CD4-positive, alpha-beta T cell (primary cell): ENCODE data around the gene CSTPP1. TPM values are rescaled to one million over a fixed set of nuclear protein-coding genes. Genes with fewer than 3 reads are reported as not detected.

Experiments
- ATAC-seq: fragments of 200-7000 bp; cut with Tn5 transposase; one replicate; pipeline ENCODE4 v1.10.0; 2022; ENCODE audit warnings: mild to moderate bottlenecking; ENCODE audit not compliant: poor library complexity
- CTCF ChIA-PET: fragments of 350-600 bp; sonication (Branson Sonifier 250); formaldehyde crosslinking; loops from one replicate; lab custom pipeline; 2021; ENCODE audit warnings: antibody characterized with exemption, inconsistent platforms; lab: Charles Lee
- POLR2A ChIA-PET: fragments of 350-600 bp; sonication (Branson Sonifier 250); formaldehyde crosslinking; loops from one replicate; lab custom pipeline; 2021; ENCODE audit warnings: antibody characterized with exemption, inconsistent platforms; lab: Charles Lee
- DNase-seq, 14 experiments: peaks; one replicate each; pipeline ENCODE4 v3.0.0-alpha.2; 2013 to 2020; ENCODE audit warnings: mixed read lengths in 2 of 14
- H3K27ac ChIP-seq, 2 donors: one replicate each; pipeline versions ENCODE4 v1.5.1 to v1.7.0; 2013; ENCODE audit warnings: low read length in 2 of 2, low read depth in 1 of 2, mild to moderate bottlenecking in 1 of 2
- H3K27me3 ChIP-seq, 2 experiments: 1 replicate in 1 of 2; 2 replicates in 1 of 2; pipeline versions ENCODE4 v1.6.1 to v1.7.0; 2013; ENCODE audit warnings: low read length in 2 of 2, control low read depth in 1 of 2, mild to moderate bottlenecking in 1 of 2, moderate library complexity in 1 of 2; ENCODE audit not compliant: insufficient read depth in 2 of 2, control insufficient read depth in 1 of 2
- H3K36me3 ChIP-seq: one replicate; pipeline ENCODE4 v1.6.1; 2013; ENCODE audit warnings: low read length, control low read depth; ENCODE audit not compliant: insufficient read depth
- H3K4me1 ChIP-seq: one replicate; pipeline ENCODE4 v1.6.1; 2013; ENCODE audit warnings: low read length, control low read depth; ENCODE audit not compliant: insufficient read depth
- H3K4me3 ChIP-seq: one replicate; pipeline ENCODE4 v1.5.1; 2013; ENCODE audit warnings: mild to moderate bottlenecking, low read length, moderate library complexity
- H3K9me3 ChIP-seq, 2 experiments: 1 replicate in 1 of 2; 2 replicates in 1 of 2; pipeline versions ENCODE4 v1.6.1 to v1.7.0; 2013; ENCODE audit warnings: low read length in 2 of 2, mild to moderate bottlenecking in 2 of 2, control low read depth in 1 of 2, moderate library complexity in 1 of 2; ENCODE audit not compliant: control insufficient read depth in 1 of 2, insufficient read depth in 1 of 2
- H3K27ac Mint-ChIP-seq: one replicate; pipeline ENCODE4 v1.8.0; 2020; ENCODE audit warnings: mixed read lengths
- H3K27me3 Mint-ChIP-seq: one replicate; pipeline ENCODE4 v1.8.0; 2021; ENCODE audit warnings: mixed read lengths
- H3K36me3 Mint-ChIP-seq: one replicate; pipeline ENCODE4 v1.8.0; 2021; ENCODE audit warnings: low read depth, mixed read lengths
- H3K4me1 Mint-ChIP-seq: one replicate; pipeline ENCODE4 v1.8.0; 2021; ENCODE audit warnings: low read depth, mixed read lengths
- H3K4me3 Mint-ChIP-seq: one replicate; pipeline ENCODE4 v1.8.0; 2020; ENCODE audit warnings: mild to moderate bottlenecking, mixed read lengths
- H3K9me3 Mint-ChIP-seq: one replicate; pipeline ENCODE4 v1.8.0; 2020; ENCODE audit warnings: mixed read lengths
- intact Hi-C, 2 experiments: fragments of 100-400 bp; cut with DNase I in 1 of 2; cut with micrococcal nuclease in 1 of 2; formaldehyde crosslinking; loops; one replicate each; pipeline versions ENCODE4 v1.15.1 to v1.9.0; 2023 to 2025; cut with DNase I, micrococcal nuclease
- total RNA-seq, 174 experiments: library from RNA in 2 of 174; stranded (reverse) in 2 of 174; gene quantifications; one replicate each; pipeline ENCODE4 v1.2.3 and lab custom pipeline; 2021 to 2026
- TF ChIP-seq, protein P1 (sequence below): fragments of 200-600 bp; IDR thresholded peaks from one replicate; pipeline ENCODE4 v1.8.0; 2022; ENCODE audit warnings: antibody characterized with exemption, mild to moderate bottlenecking

Gene CSTPP1
- total RNA-seq, 2 experiments from 2014 or later = 6.6 to 7.3 TPM

DNA sequence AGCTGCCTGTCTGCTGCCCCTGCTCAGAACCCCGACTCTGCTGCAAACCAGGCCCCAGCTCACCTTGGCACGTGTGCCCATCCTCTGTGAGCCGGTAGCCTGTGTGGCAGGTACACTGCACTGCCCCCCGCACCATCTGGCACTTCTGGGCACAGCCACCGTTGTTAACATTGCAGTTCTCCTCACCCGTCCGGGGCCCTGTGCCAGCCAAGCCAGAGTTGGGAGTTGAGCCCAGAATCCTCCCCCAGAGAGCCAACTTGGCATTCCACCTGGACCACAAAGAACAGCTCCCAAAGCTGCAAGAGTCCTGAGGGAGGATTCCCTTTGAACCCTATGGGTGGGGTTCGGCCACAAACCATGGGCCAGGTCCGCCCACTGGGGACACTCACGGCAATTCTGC, 40.7 kb upstream of the CSTPP1 start:
- no peak for ATAC-seq
- Histone ChIP-seq H3K4me1 (no peaks in the 10 kb centered on the region), H3K27ac (no peak overlapping the region), H3K4me3 (no peak overlapping the region), H3K36me3 (no peaks in the 10 kb centered on the region), H3K9me3 (no peaks in the 10 kb centered on the region), H3K27me3 (no peaks in the 10 kb centered on the region)
- ChIA-PET CTCF (no interaction called here), POLR2A (no interaction called here)
- H3K4me3 Mint-ChIP-seq = no peak overlapping the region
- H3K36me3 Mint-ChIP-seq = no peaks in the 10 kb centered on the region
- intact Hi-C loops = no loop called here
- no peak for DNase-seq
- no peaks in the 10 kb centered on the region for H3K9me3 Mint-ChIP-seq
- TF ChIP-seq, protein P1, sequence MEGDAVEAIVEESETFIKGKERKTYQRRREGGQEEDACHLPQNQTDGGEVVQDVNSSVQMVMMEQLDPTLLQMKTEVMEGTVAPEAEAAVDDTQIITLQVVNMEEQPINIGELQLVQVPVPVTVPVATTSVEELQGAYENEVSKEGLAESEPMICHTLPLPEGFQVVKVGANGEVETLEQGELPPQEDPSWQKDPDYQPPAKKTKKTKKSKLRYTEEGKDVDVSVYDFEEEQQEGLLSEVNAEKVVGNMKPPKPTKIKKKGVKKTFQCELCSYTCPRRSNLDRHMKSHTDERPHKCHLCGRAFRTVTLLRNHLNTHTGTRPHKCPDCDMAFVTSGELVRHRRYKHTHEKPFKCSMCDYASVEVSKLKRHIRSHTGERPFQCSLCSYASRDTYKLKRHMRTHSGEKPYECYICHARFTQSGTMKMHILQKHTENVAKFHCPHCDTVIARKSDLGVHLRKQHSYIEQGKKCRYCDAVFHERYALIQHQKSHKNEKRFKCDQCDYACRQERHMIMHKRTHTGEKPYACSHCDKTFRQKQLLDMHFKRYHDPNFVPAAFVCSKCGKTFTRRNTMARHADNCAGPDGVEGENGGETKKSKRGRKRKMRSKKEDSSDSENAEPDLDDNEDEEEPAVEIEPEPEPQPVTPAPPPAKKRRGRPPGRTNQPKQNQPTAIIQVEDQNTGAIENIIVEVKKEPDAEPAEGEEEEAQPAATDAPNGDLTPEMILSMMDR = no peak
- H3K27ac Mint-ChIP-seq = no peak overlapping the region
- no peaks in the 10 kb centered on the region for H3K4me1 Mint-ChIP-seq
- H3K27me3 Mint-ChIP-seq = no peaks in the 10 kb centered on the region

DNA sequence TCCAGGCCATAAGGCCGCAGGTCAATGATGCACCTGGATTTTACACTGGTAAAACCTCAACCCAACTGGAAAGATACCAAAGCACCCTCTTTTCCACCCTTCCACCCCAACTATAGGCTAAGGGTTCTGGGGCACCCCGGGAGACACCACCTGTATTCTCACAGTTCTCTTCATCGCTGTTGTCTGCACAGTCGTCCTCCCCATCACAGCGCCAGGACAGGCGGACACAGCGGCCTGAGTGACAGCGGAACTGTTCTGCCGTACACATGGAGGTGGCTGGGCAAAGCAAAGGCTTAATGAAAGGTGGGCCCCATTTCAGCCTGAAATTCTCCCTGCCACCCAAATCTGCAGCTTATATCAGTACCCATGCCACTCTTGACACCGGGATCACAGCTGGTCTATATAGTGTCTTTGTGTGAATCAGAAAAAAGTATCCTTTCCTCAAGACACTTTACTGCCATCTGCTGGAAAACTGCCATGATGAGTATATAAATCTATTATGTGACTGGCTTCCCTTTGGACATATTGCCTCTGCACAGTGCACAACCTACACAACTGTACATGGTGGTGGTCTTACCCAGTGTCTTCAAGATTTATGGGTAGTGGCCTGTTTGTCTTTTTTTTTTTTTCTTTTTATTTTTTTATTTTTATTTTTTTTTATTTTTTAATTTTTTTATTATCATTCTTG, 39.7 kb upstream of the CSTPP1 start:
- CTCF ChIA-PET = no interaction called here
- no peak overlapping the region for H3K27ac ChIP-seq
- ATAC-seq (peak; percentile 37), DNase-seq (peak in 3 of 14 experiments; percentile 21 to 35 (median 32))
- H3K9me3 ChIP-seq = no peaks in the 10 kb centered on the region
- no peak overlapping the region for H3K27ac Mint-ChIP-seq
- intact Hi-C loops = no loop called here
- TF ChIP-seq, protein P1 = peak; percentile 14
- H3K27me3 ChIP-seq = no peaks in the 10 kb centered on the region
- H3K4me1 Mint-ChIP-seq = no peaks in the 10 kb centered on the region
- H3K36me3 Mint-ChIP-seq = no peaks in the 10 kb centered on the region
- POLR2A ChIA-PET = no interaction called here
- no peaks in the 10 kb centered on the region for H3K9me3 Mint-ChIP-seq
- H3K36me3 ChIP-seq = no peaks in the 10 kb centered on the region
- no peak overlapping the region for H3K4me3 ChIP-seq
- H3K4me1 ChIP-seq = no peaks in the 10 kb centered on the region
- no peak overlapping the region for H3K4me3 Mint-ChIP-seq
- H3K27me3 Mint-ChIP-seq = peaks cover 5% of the 10 kb centered on the region

DNA sequence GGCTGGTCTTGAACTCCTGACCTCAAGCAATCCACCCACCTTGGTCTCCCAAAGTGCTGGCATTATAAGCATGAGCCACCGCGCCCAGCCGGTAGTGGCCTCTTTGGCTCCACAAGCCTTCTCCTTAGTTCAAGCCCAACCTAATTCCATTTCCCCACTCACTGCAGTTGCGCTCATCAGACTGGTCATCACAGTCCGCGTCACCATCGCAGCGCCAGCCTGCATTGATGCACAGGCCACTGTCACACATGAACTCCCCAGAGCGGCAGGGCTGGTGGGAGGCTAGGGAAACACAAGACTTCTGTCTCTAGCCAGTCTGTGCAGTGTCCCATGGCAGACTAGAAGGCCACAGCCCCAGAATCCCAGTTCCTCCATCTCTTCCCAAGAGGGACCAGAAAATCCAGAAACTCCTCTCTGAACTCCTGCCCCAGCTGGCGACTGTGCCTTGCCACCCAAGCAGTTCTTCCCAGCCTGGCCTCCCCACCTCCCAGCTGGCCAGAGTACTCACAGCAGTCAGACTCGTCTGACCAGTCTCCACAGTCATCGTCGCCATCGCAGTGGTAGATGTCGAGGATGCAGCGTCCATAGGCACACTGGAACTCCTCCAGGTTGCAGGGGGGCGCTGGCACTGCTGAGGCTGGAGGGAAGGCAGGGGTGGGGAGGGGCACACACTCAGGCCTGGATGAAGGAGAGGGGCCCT, 38.0 kb upstream of the CSTPP1 start:
- Mint-ChIP-seq H3K4me3 (no peak overlapping the region), H3K36me3 (no peaks in the 10 kb centered on the region), H3K27ac (no peak overlapping the region), H3K27me3 (peaks cover 5% of the 10 kb centered on the region), H3K9me3 (no peaks in the 10 kb centered on the region), H3K4me1 (no peaks in the 10 kb centered on the region)
- no peak overlapping the region for H3K27ac ChIP-seq
- intact Hi-C loops = no loop called here
- TF ChIP-seq, protein P1 = no peak
- ChIA-PET POLR2A (no interaction called here), CTCF (no interaction called here)
- H3K9me3 ChIP-seq = no peaks in the 10 kb centered on the region
- no peak overlapping the region for H3K4me3 ChIP-seq
- no peaks in the 10 kb centered on the region for H3K36me3 ChIP-seq
- DNase-seq = no peak
- no peaks in the 10 kb centered on the region for H3K27me3 ChIP-seq
- no peak for ATAC-seq
- no peaks in the 10 kb centered on the region for H3K4me1 ChIP-seq
